ENCODE results near the gene PDE5A.
A peak's percentile ranks its signal among the peaks of the same experiment; 100 is the strongest.
"Not testable (repeated sequence)": the region's sequence is repeated elsewhere in the genome, so short reads cannot be mapped to it uniquely, and the experiment has no call there.

PDE5A gene

DNA sequence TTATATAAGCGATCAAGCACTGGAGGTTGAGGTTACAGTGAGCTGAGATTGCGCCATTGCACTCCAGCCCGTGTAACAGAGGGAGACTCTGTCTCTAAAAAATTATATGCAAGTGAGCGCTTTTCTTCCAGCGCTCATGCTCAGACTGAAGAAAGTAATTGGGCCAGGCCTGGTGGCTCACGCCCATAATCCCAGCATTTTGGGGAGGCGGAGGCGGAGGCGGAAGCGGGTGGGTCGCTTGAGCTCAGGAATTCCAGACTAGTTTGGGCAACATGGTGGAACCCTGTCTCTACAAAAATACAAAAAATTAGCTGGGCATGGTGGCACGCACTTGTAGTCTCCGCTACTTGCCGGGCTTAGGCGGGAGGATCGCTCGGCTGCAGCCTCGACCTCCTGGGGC lies 172.9 kb downstream of the PDE5A start:
- not testable (repeated sequence) for DNase-seq

GRCh38 chr4:119454491-119455270 lies 173.9 kb downstream of the PDE5A start:
- DNase-seq: peak; percentile 94

GRCh38 chr4:119454151-119454490 lies 174.5 kb downstream of the PDE5A start:
- not testable (repeated sequence) for DNase-seq

- not testable (repeated sequence) for DNase-seq
Measured at GRCh38 chr4:119453286-119453685, 175.3 kb downstream of the PDE5A start.

GRCh38 chr4:119449851-119450250 lies 178.8 kb downstream of the PDE5A start:
- DNase-seq: not testable (repeated sequence)

Data from activated gamma-delta T cell treated with Interleukin-2 at 50 U/mL for 16 hours (primary cell).